OCI-LY7 (cell line): Measurements from ENCODE around the gene ASCC1.

Experiments
- CTCF ChIP-seq: fragments of 200-600 bp; sonication (generic); conservative IDR thresholded peaks from 2 replicates; pipeline ENCODE4 v1.5.1; 2014; ENCODE audit warnings: mild to moderate bottlenecking, antibody characterized with exemption, low read length, moderate library complexity, mixed read lengths
- EZH2phosphoT487 ChIP-seq: fragments of 200-600 bp; sonication (generic); IDR thresholded peaks from 2 replicates; pipeline ENCODE4 v1.6.1; 2018; ENCODE audit warnings: low read depth, borderline replicate concordance, mild to moderate bottlenecking, mixed run types, antibody characterized with exemption, low read length, moderate library complexity, mixed read lengths

GRCh38 chr10:72186258-72186981 lies 29.7 kb downstream of the ASCC1 start:
- no peak for TF ChIP-seq EZH2phosphoT487
- TF ChIP-seq CTCF = no peak
